Epithelial cell of proximal tubule (primary cell): ENCODE measurements around the gene FERMT2. TPM values are rescaled to one million over a fixed set of nuclear protein-coding genes. Genes with fewer than 3 reads are reported as not detected.

ENCODE experiments used
- DNase-seq: peaks from one replicate; pipeline ENCODE4 v3.0.0-alpha.2; 2011; ENCODE audit warnings: low read depth
- H3K4me3 ChIP-seq: 2 replicates; pipeline ENCODE4 v1.5.1; 2011; ENCODE audit warnings: low read depth, mild to moderate bottlenecking, low read length
- CTCF ChIP-seq: conservative IDR thresholded peaks from 2 replicates; pipeline ENCODE4 v1.5.1; 2012; ENCODE audit warnings: low read depth, mild to moderate bottlenecking, low read length
- total RNA-seq: library from RNA; depleted of rRNA; stranded (reverse); fragments of >200 nt; gene quantifications from 2 replicates; pipeline ENCODE4 v1.2.3, GENCODE V29; 2015

Gene FERMT2
- total RNA-seq, 1 donor from 2014 or later: 60.1 TPM

DNA sequence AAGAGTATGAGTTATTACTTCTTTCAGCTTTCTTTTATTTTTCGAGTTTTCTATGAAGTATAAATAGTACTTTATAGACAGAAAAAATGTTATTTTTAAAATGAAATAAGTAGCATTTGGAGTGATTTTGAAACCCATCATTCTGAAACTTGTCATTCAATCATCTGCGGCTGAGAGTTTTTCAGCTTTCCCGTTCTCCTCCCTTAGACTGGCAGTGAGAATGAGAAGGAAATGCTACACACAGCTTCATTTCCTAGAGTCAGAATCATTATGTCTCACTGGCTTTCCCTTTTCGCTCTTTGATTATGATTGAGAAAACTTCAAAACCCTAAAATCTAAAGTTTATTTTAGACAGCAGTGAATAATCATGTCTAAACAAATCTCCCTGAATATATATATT lies 125.8 kb downstream of the FERMT2 start:
- no peak overlapping the region for H3K4me3 ChIP-seq
- no peak for DNase-seq
- TF ChIP-seq CTCF: no peak

DNA sequence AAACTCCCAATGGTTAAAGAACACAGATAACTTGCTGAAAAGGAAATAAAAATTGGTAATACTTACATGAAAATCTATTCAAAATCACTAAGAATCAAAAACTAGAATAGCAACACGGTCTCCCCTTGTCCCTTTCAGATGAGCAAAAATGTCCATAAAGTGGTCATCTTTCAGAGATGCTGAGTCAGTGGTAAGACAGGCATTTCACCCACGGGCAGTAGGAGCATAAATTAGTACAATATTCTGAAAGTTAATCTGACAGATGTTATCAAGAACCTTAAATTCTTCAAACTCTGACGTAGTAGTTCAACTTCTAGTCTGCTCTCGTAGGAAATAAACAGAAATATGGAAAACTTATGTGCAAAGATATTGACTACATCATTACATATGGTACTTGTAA lies 126.4 kb downstream of the FERMT2 start:
- no peak for TF ChIP-seq CTCF
- H3K4me3 ChIP-seq: no peak overlapping the region
- DNase-seq: no peak

- H3K4me3 ChIP-seq: no peak overlapping the region
- no peak for DNase-seq
- TF ChIP-seq CTCF: no peak
These were observed 129.0 kb downstream of the FERMT2 start for GRCh38 chr14:52821805-52822250.

DNA sequence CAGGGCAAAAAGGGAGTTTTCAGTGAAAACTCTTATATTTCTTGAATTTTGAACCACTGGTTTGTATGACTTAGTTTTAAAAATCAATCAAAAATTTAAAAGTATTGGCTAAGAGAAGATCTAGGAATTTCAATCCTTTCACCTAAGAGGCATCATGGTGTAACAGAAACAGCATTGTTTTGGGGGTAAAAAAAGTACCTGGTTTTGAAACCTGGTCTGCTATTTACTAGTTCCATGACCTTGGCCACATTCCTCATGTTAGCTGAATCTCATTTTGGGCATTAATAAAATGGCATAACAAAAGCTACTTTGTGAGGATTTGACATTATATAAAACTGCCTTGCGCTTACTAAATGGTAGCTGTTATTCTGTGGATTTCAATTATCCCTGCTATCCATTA lies 142.7 kb downstream of the FERMT2 start:
- TF ChIP-seq CTCF: no peak
- no peak for DNase-seq
- no peak overlapping the region for H3K4me3 ChIP-seq

Other genes with a start within 250 kb of the FERMT2 start
- 102 and 129 TPM in 2 replicates for gene PSMC6, start 243.8 kb downstream of the FERMT2 start, total RNA-seq
- 12.2 and 13.2 TPM in 2 replicates for gene STYX, start 220.9 kb downstream of the FERMT2 start, total RNA-seq
- gene GNPNAT1, start 159.4 kb downstream of the FERMT2 start, total RNA-seq: 35.6 and 40.9 TPM in 2 replicates
- 4.1 and 7.1 TPM in 2 replicates for gene DDHD1, start 202.3 kb upstream of the FERMT2 start, total RNA-seq